Karpas-422 (cell line): ENCODE data around the gene TMEM151A. TPM values are rescaled to one million over a fixed set of nuclear protein-coding genes. Genes with fewer than 3 reads are reported as not detected.
"Not testable (repeated sequence)": the region's sequence is repeated elsewhere in the genome, so short reads cannot be mapped to it uniquely, and the experiment has no call there.

Source experiments
- DNase-seq: peaks from one replicate; pipeline ENCODE4 v3.0.0-alpha.2; 2015
- H2AFZ ChIP-seq: fragments of 200-600 bp; sonication (generic); 2 replicates; pipeline ENCODE4 v1.6.1; 2014; ENCODE audit warnings: antibody characterized with exemption, low read length, mixed read lengths
- H3K27ac ChIP-seq: fragments of 200-600 bp; sonication (generic); 2 replicates; pipeline ENCODE4 v1.5.1; 2014; ENCODE audit warnings: mild to moderate bottlenecking, low read length, moderate library complexity
- H3K27me3 ChIP-seq: fragments of 200-600 bp; sonication (generic); 2 replicates; pipeline ENCODE4 v1.6.1; 2014; ENCODE audit warnings: low read length, mixed read lengths
- H3K36me3 ChIP-seq: fragments of 200-600 bp; sonication (generic); 2 replicates; pipeline ENCODE4 v1.6.1; 2014; ENCODE audit warnings: low read length, mixed read lengths; ENCODE audit not compliant: insufficient read depth
- H3K4me1 ChIP-seq: fragments of 200-600 bp; sonication (generic); 2 replicates; pipeline ENCODE4 v1.6.1; 2014; ENCODE audit warnings: mild to moderate bottlenecking, low read length, mixed read lengths
- H3K4me2 ChIP-seq: fragments of 200-600 bp; sonication (generic); 2 replicates; pipeline ENCODE4 v1.6.1; 2014; ENCODE audit warnings: low read length, low read depth, mild to moderate bottlenecking; ENCODE audit not compliant: poor library complexity, severe bottlenecking
- H3K4me3 ChIP-seq: fragments of 200-600 bp; sonication (generic); 2 replicates; pipeline ENCODE4 v1.5.1; 2014; ENCODE audit warnings: mild to moderate bottlenecking, antibody characterized with exemption, low read length, mixed read lengths
- H3K79me2 ChIP-seq: fragments of 200-600 bp; sonication (generic); 2 replicates; pipeline ENCODE4 v1.6.1; 2014; ENCODE audit warnings: mild to moderate bottlenecking, low read length, mixed read lengths
- H3K9ac ChIP-seq: fragments of 200-600 bp; sonication (generic); 2 replicates; pipeline ENCODE4 v1.6.0; 2014; ENCODE audit warnings: low read length
- H3K9me2 ChIP-seq: fragments of 200-600 bp; sonication (generic), shearing (Covaris generic); replicated peaks from 2 replicates; pipeline ENCODE4 v1.6.0; 2014; ENCODE audit warnings: mild to moderate bottlenecking, low read length, moderate library complexity; ENCODE audit not compliant: insufficient read depth
- H3K9me3 ChIP-seq: fragments of 300-700, 200-600 bp; sonication (generic); 2 replicates; pipeline ENCODE4 v1.6.1; 2014; ENCODE audit warnings: low read length, mixed read lengths
- H4K20me1 ChIP-seq: fragments of 200-600 bp; sonication (generic); 2 replicates; pipeline ENCODE4 v1.6.1; 2014; ENCODE audit warnings: mild to moderate bottlenecking, antibody characterized with exemption, low read length, low read depth; ENCODE audit not compliant: insufficient read depth
- total RNA-seq: library from RNA; depleted of rRNA; stranded (reverse); fragments of >200 nt; shearing (Covaris generic); gene quantifications from 2 replicates; pipeline ENCODE4 v1.2.3, GENCODE V29; 2014; ENCODE audit warnings: low replicate concordance

Gene TMEM151A
- total RNA-seq, 1 experiment from 2014 or later = not detected

DNA sequence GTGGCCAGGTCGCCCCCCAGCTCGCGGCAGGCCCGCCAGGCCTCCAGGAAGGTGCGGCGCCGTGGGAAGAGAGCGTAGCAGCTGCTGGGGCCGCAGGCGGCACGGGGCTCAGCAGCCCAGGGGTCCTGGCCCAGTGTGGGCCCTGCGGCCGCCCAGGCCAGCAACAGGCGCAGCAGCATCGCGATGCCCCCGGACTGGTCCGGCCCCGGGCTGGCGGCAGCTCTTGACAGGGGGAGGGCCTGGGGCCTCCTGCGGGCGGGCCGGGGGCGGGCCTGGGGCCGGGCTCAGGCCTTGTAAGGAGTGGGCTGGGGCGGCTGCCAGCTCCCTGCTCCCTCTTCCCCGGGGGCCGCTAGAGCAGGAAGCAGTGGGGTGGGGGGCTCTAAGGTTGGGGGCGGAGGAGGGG lies 25.2 kb downstream of the TMEM151A start, which contains the start of gene CD248:
Gene CD248, minus strand, starts transcription at position 196 of the 403 bp plus-strand sequence. Its CDS starts 17 bp downstream, at position 179.
- peaks cover 42% of the 10 kb centered on the region for H3K4me1 ChIP-seq
- peak within 1 kb of the TSS; percentile 73 for H3K9ac ChIP-seq
- H3K36me3 ChIP-seq = no peaks in the 10 kb centered on the region
- peak within 1 kb of the TSS; percentile 92 for H3K27ac ChIP-seq
- peak within 1 kb of the TSS; percentile 54 for H3K4me3 ChIP-seq
- peak within 1 kb of the TSS; percentile 54; the same call in 1 of the 2 replicates for H2AFZ ChIP-seq
- H3K9me3 ChIP-seq = no peaks in the 10 kb centered on the region
- no peaks in the 10 kb centered on the region for H3K9me2 ChIP-seq
- no peaks in the 10 kb centered on the region for H4K20me1 ChIP-seq
- DNase-seq = no peak
- H3K79me2 ChIP-seq = no peaks in the 10 kb centered on the region
- no peaks in the 10 kb centered on the region for H3K27me3 ChIP-seq
- peak within 1 kb of the TSS; percentile 70 for H3K4me2 ChIP-seq

DNA sequence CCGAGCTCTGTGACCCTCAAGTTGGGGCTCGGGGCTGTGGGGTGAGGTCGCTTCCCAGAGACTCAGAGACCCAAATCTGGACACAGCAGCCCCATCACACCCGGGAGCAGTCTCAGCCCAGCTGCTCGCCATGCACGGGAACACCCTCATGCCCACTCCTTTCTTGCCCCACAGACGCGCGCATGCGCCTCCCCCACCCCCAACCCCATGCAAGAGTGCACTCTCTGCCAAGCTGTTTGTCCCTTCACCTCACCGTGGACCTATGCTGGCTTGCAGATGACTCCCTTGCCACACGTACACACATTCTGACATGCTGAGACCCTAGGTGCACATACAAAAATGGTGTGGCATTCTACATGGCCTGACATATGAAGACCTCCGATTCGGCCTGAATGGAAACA lies 25.6 kb downstream of the TMEM151A start:
- Histone ChIP-seq H4K20me1 (no peaks in the 10 kb centered on the region), H3K79me2 (no peaks in the 10 kb centered on the region), H3K9ac (peak overlapping the region; percentile 73), H3K9me3 (no peaks in the 10 kb centered on the region), H3K4me3 (peak overlapping the region; percentile 54), H3K27ac (peak overlapping the region; percentile 92), H3K9me2 (no peaks in the 10 kb centered on the region), H3K27me3 (no peaks in the 10 kb centered on the region), H3K4me1 (peaks cover 38% of the 10 kb centered on the region), H3K36me3 (no peaks in the 10 kb centered on the region), H2AFZ (peak overlapping the region; percentile 54; the same call in 1 of the 2 replicates), H3K4me2 (peak overlapping the region; percentile 70)
- peak; percentile 75 for DNase-seq

DNA sequence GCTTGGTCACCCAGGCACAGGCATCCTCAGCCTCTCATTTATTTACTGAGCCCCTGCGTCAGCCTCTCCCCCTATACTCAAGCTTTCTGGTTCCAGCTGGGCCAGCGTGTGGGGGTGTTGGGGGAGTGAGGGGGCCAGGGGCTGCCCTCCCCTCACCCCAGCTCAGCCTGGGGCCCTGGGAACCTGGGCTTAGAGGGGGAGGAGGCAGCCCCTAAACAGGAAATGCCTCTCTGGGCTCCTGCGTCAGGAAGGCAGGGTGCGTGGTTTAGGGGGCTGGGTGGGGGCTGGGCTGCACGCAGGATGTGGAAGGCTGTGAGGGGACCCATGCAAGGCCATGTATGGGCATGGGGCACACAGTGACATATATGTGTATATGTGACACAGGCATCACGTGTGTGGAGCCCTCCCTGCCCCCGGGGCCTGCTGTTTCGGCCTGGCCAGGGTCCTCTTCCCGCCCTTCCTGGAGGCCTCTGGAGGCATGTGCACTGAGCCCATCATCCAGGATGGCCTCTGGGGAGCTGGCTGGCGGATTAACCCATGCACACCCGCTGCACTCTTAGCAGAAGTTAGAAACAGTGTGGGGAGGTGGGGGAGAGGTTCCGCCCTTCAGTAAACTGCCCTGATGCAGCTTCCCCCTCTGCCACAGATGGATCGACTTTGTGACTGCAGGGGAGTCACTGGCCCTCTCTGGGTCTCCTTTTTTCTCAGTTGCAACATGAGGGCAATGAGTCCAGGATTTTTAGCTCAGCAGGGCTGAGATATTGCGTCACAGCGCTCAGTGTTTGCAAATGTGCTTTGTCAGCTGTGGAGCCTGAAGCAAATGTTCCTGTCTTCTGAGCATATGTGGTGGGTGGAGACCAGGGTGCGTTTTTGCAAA lies 26.3 kb downstream of the TMEM151A start:
- peak overlapping the region; percentile 54; the same call in 1 of the 2 replicates for H2AFZ ChIP-seq
- H3K9ac ChIP-seq = peak overlapping the region; percentile 73
- H3K4me2 ChIP-seq = peak overlapping the region; percentile 70

DNA sequence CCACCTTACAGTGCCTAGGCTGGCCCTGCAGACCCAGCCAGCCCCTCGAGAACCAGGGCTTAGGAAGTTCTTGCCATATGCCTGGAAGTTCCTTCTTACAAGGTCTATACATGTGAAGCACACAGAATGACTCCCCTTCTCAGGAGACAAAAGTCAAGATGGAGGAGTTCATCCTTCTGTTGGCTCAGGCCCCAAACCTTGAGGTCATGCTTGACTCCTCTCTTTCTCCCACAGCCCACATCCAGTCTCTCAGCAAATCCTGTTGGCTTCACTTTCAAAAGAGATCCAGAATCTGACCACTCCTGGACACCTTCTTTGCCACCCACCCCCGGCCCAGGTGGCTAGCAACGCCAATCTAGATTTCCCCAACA lies 26.9 kb downstream of the TMEM151A start:
- H2AFZ ChIP-seq = peak overlapping the region; percentile 54; the same call in 1 of the 2 replicates
- H3K27ac ChIP-seq = peak overlapping the region; percentile 92
- no peaks in the 10 kb centered on the region for H3K36me3 ChIP-seq
- no peaks in the 10 kb centered on the region for H3K27me3 ChIP-seq
- no peaks in the 10 kb centered on the region for H4K20me1 ChIP-seq
- H3K9ac ChIP-seq = peak overlapping the region; percentile 73
- no peaks in the 10 kb centered on the region for H3K9me3 ChIP-seq
- H3K9me2 ChIP-seq = no peaks in the 10 kb centered on the region
- H3K79me2 ChIP-seq = no peaks in the 10 kb centered on the region
- peak overlapping the region; percentile 70 for H3K4me2 ChIP-seq
- H3K4me3 ChIP-seq = peak overlapping the region; percentile 54
- peaks cover 29% of the 10 kb centered on the region for H3K4me1 ChIP-seq
- DNase-seq = no peak

More for the DNA sequence above, 26.3 kb downstream of the TMEM151A start:
- H3K4me1 ChIP-seq = peaks cover 35% of the 10 kb centered on the region
- H3K9me2 ChIP-seq = no peaks in the 10 kb centered on the region
- H3K27ac ChIP-seq = peak overlapping the region; percentile 92
- H3K27me3 ChIP-seq = no peaks in the 10 kb centered on the region
- H3K4me3 ChIP-seq = peak overlapping the region; percentile 54
- H3K9me3 ChIP-seq = no peaks in the 10 kb centered on the region
- no peaks in the 10 kb centered on the region for H3K36me3 ChIP-seq
- no peaks in the 10 kb centered on the region for H4K20me1 ChIP-seq
- no peaks in the 10 kb centered on the region for H3K79me2 ChIP-seq
- DNase-seq = peak; percentile 93

DNA sequence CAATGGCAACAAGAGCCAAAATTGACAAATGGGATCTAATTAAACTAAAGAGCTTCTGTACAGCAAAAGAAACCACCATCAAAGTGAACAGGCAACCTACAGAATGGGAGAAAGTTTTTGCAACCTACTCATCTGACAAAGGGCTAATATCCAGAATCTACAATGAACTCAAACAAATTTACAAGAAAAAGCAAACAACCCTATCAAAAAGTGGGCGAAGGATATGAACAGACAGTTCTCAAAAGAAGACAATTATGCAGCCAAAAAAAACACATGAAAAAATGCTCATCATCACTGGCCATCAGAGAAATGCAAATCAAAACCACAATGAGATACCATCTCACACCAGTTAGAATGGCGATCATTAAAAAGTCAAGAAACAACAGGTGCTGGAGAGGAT lies 28.6 kb downstream of the TMEM151A start:
- not testable (repeated sequence) for H3K36me3 ChIP-seq

DNA sequence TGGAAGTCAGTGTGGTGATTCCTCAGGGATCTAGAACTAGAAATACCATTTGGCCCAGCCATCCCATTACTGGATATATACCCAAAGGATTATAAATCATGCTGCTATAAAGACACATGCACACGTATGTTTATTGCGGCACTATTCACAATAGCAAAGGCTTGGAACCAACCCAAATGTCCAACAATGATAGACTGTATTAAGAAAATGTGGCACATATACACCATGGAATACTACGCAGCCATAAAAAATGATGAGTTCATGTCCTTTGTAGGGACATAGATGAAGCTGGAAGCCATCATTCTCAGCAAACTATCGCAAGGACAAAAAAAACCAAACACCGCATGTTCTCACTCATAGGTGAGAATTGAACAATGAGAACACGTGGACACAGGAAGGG lies 29.1 kb downstream of the TMEM151A start:
- not testable (repeated sequence) for H3K27me3 ChIP-seq, H3K9ac ChIP-seq, H3K4me2 ChIP-seq, H3K27ac ChIP-seq, H4K20me1 ChIP-seq, H3K79me2 ChIP-seq, H2AFZ ChIP-seq, H3K36me3 ChIP-seq, H3K4me3 ChIP-seq, H3K9me3 ChIP-seq, H3K9me2 ChIP-seq, DNase-seq
- peaks cover 26% of the 10 kb centered on the region for H3K4me1 ChIP-seq

More for the DNA sequence above, 28.6 kb downstream of the TMEM151A start:
- H3K9me2 ChIP-seq, H3K4me3 ChIP-seq, H3K4me2 ChIP-seq, H3K9ac ChIP-seq, DNase-seq, H3K27me3 ChIP-seq, H2AFZ ChIP-seq, H3K27ac ChIP-seq, H4K20me1 ChIP-seq, H3K79me2 ChIP-seq, H3K9me3 ChIP-seq: not testable (repeated sequence)
- H3K4me1 ChIP-seq = peaks cover 26% of the 10 kb centered on the region

DNA sequence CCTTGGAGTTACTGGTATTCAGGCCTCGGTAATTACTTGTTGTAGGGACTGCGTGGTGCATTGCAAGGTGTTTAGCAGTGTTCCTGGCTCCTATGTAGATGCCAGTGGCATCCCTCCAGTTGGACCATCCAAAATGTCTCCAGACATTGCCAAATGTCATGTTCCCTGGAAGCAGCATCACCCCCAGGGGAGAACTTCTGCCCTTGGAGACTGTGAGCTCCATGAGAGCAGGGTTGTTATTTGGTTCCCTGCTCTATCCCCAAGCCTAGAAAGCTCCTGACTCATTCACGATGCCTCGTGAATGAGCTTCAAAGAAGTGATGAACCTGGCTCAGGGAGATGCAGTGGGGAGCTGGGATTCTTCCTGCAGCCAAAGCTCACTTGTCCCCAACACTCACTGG lies 29.9 kb downstream of the TMEM151A start:
- Histone ChIP-seq H3K4me1 (peaks cover 29% of the 10 kb centered on the region), H2AFZ (no peak overlapping the region), H3K27ac (no peak overlapping the region)

DNA sequence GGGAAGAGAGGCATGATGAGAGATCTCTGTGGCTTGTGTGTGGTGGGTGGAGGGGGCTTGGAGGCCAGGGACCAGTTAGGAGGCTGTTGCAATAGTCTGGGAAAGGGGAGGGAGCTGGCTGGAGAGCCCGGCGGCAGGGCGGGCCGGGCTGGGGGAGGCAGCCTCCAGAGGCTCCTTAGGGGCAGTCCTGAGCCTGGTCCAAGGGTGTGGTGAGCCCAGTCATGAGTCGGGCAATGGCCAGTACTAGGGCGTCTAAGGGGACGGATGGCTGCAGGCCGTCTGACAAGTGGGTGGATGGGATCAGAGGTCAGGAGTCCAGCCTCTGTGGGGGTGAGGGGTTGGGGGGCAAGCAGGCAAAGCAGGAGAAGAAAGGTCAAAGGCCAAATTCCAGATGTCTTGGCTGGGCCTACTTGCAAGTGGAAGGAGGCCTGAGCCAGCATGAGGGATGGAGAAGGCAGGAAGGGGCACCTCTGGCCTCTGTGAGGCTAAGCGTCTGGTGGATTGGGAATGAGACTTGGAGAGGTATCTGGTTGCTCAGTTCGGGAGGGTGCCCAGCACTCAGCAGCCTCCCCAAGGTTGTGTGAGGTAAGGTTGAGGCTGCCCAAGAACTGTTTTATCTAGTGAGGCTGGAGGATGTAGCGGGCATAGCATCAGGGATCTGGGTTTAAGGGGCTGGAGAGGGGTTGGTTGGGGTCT lies 31.2 kb downstream of the TMEM151A start:
- Histone ChIP-seq H3K36me3 (no peaks in the 10 kb centered on the region), H3K9ac (no peak overlapping the region), H3K79me2 (no peaks in the 10 kb centered on the region), H2AFZ (no peak overlapping the region), H3K9me3 (no peaks in the 10 kb centered on the region), H3K4me1 (peaks cover 20% of the 10 kb centered on the region), H3K27me3 (no peaks in the 10 kb centered on the region), H4K20me1 (no peaks in the 10 kb centered on the region), H3K27ac (no peak overlapping the region), H3K4me3 (no peak overlapping the region), H3K9me2 (no peaks in the 10 kb centered on the region), H3K4me2 (no peak overlapping the region)
- no peak for DNase-seq

More for the DNA sequence above, 29.9 kb downstream of the TMEM151A start:
- Histone ChIP-seq H3K9ac (no peak overlapping the region), H3K4me2 (no peak overlapping the region), H3K27me3 (no peaks in the 10 kb centered on the region), H3K79me2 (no peaks in the 10 kb centered on the region), H3K9me2 (no peaks in the 10 kb centered on the region), H3K4me3 (no peak overlapping the region), H4K20me1 (no peaks in the 10 kb centered on the region), H3K9me3 (no peaks in the 10 kb centered on the region), H3K36me3 (no peaks in the 10 kb centered on the region)
- DNase-seq = no peak
